ENCODE measurements around the gene LY6G6F. TPM values are rescaled to one million over a fixed set of nuclear protein-coding genes. Genes with fewer than 3 reads are reported as not detected.

LY6G6F gene, protein sequence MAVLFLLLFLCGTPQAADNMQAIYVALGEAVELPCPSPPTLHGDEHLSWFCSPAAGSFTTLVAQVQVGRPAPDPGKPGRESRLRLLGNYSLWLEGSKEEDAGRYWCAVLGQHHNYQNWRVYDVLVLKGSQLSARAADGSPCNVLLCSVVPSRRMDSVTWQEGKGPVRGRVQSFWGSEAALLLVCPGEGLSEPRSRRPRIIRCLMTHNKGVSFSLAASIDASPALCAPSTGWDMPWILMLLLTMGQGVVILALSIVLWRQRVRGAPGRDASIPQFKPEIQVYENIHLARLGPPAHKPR
- total RNA-seq (2021; fragmentation: NEBNext Ultra II Directional; extraction: Animal tissue kit (Norgen Biotek cat#: 25700)): not detected
- long read RNA-seq: 0 reads

DNA sequence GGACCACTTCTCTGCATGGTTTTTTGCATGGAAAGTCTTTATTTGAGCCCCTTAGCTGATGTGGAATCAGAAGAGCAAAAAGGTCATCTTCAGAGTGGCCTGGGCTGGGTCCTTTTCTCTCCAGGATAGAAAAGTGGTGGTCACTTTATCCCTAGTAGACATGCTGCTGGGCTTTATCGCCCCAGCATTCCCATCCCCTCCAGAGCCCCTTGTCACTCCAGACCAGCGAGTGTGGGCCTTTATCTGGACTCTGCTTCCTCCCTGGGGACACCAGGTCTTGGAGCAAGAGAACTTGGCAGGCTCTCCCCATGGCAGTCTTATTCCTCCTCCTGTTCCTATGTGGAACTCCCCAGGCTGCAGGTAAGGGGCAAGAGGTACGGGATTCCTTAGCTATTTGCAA, at the start of gene LY6G6F:
Gene LY6G6F (plus strand): TSS at position 268 of the 400 bp plus-strand sequence. CDS start 41 bp downstream, at position 309.
- no peak for DNase-seq
- H3K27ac Mint-ChIP-seq: no peak within 1 kb of the TSS
- H3K4me1 Mint-ChIP-seq (ENCODE audit: low read depth): peaks cover 12% of the 10 kb centered on the region
- H3K4me3 Mint-ChIP-seq: no peak within 1 kb of the TSS
- no peaks in the 10 kb centered on the region for H3K36me3 Mint-ChIP-seq (ENCODE audit: low read depth)
- peaks cover 13% of the 10 kb centered on the region for H3K27me3 Mint-ChIP-seq (ENCODE audit: insufficient read depth)
- H3K9me3 Mint-ChIP-seq: no peaks in the 10 kb centered on the region
- TF ChIP-seq, protein P1, sequence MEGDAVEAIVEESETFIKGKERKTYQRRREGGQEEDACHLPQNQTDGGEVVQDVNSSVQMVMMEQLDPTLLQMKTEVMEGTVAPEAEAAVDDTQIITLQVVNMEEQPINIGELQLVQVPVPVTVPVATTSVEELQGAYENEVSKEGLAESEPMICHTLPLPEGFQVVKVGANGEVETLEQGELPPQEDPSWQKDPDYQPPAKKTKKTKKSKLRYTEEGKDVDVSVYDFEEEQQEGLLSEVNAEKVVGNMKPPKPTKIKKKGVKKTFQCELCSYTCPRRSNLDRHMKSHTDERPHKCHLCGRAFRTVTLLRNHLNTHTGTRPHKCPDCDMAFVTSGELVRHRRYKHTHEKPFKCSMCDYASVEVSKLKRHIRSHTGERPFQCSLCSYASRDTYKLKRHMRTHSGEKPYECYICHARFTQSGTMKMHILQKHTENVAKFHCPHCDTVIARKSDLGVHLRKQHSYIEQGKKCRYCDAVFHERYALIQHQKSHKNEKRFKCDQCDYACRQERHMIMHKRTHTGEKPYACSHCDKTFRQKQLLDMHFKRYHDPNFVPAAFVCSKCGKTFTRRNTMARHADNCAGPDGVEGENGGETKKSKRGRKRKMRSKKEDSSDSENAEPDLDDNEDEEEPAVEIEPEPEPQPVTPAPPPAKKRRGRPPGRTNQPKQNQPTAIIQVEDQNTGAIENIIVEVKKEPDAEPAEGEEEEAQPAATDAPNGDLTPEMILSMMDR (IDR thresholded peaks at IDR 0.05): no peak

DNA sequence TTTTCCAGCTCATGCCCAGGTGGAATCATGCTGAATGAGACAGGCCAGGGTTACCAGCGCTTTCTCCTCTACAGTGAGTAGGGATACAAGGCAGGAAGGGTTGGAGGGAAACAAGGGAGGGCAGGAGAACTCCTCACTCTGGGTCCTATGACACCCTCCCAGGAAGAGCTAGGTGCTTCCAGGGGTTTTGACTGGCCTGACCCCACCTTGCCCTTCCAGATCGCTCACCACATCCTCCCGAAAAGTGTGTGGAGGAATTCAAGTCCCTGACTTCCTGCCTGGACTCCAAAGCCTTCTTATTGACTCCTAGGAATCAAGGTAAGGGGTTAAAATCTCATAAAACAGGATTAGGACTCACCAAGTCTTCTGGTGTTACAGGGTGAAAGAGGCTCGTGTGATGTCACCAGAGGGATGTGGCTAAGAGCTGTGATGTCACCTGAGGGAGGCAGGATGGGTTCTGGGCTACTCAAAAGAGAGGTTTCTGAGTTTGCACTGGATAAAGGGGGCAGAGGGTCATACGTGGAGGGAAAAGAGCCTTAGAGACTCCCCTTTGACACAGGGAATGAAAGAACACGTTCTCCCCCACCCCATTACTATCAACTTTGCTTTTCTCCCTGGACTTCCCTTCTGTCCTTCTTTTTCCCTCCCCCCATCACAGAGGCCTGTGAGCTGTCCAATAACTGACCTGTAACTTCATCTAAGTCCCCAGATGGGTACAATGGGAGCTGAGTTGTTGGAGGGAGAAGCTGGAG, 49.1 kb upstream of the LY6G6F start:
- TF ChIP-seq, protein P1 (IDR thresholded peaks at IDR 0.05): no peak
- Mint-ChIP-seq H3K4me1 (ENCODE audit: low read depth) (peaks cover 52% of the 10 kb centered on the region), H3K4me3 (peak overlapping the region; percentile 96), H3K27me3 (ENCODE audit: insufficient read depth) (no peaks in the 10 kb centered on the region; the same call in none of the 2 replicates), H3K9me3 (no peaks in the 10 kb centered on the region), H3K27ac (peak overlapping the region; percentile 47), H3K36me3 (ENCODE audit: low read depth) (peaks cover 36% of the 10 kb centered on the region)
- no peak for DNase-seq

DNA sequence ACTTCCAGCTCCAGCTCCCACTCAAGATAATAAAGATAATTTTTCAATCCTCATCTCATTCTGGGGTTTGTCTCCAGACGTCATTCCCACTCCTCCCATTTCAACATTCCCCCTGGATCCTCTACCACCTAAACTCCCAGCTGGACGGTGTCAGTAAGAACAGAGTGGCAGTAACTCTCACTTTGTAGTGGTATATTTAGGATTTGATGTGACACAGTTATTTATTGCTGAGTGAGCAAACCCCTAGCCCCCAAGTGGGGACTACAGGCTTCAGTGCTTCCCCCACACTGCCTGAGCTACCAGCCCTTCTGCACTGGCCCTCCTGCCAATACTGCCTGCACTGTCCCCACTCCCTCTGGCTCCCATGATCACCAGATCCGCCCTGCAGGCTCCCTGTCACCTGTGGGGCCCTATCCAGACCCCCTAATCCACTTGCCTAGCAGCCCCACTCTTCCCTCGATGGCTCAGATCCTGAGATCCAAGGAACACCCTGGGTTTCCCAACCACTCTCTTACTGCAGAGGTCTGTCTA, 48.4 kb upstream of the LY6G6F start:
- Mint-ChIP-seq H3K9me3 (no peaks in the 10 kb centered on the region), H3K4me3 (peak overlapping the region; percentile 96), H3K27me3 (ENCODE audit: insufficient read depth) (no peaks in the 10 kb centered on the region; the same call in 1 of the 2 replicates), H3K27ac (peak overlapping the region; percentile 45), H3K4me1 (ENCODE audit: low read depth) (peaks cover 51% of the 10 kb centered on the region), H3K36me3 (ENCODE audit: low read depth) (peaks cover 38% of the 10 kb centered on the region)
- DNase-seq: no peak
- TF ChIP-seq, protein P1 (IDR thresholded peaks at IDR 0.05): no peak

DNA sequence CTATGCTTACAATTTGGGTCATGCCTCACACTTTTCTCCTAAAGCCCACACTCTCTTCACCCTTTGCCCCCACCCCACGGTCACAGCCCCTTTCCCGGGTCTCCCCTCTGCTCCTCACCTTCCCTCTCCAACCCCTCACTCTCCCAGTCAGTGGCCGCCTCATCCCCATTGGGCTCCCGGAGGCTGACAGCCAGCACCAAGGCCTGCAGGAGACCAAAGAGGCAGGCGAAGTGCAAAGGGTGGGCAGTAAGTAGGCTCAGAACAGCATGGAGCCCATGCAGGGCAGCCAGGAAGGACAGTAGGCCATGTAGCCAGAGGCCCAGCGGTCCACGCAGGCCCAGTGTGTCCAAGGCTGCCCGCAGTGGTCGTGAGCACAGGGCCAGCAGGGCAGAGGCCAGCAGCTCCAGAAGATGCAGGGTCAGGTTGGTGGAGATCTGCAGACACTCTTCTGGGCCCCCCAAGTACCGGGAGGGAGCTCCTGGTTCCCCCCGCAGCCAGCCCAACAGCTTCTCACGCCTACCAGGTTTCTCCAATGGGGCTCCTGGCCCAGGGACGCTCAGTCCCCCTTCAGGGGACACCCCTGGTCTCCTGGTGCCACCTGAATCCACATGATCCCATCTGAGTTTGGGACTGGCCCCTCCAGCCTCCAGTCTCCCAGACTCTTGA, 47.5 kb upstream of the LY6G6F start:
- no peaks in the 10 kb centered on the region for H3K9me3 Mint-ChIP-seq
- H3K4me1 Mint-ChIP-seq (ENCODE audit: low read depth): peaks cover 60% of the 10 kb centered on the region
- H3K4me3 Mint-ChIP-seq: peak overlapping the region; percentile 96
- TF ChIP-seq, protein P1 (IDR thresholded peaks at IDR 0.05): no peak
- H3K27ac Mint-ChIP-seq: peak overlapping the region; percentile 83; the same call in 1 of the 2 replicates
- H3K36me3 Mint-ChIP-seq (ENCODE audit: low read depth): peaks cover 45% of the 10 kb centered on the region
- H3K27me3 Mint-ChIP-seq (ENCODE audit: insufficient read depth): no peaks in the 10 kb centered on the region; the same call in 1 of the 2 replicates
- DNase-seq: no peak

DNA sequence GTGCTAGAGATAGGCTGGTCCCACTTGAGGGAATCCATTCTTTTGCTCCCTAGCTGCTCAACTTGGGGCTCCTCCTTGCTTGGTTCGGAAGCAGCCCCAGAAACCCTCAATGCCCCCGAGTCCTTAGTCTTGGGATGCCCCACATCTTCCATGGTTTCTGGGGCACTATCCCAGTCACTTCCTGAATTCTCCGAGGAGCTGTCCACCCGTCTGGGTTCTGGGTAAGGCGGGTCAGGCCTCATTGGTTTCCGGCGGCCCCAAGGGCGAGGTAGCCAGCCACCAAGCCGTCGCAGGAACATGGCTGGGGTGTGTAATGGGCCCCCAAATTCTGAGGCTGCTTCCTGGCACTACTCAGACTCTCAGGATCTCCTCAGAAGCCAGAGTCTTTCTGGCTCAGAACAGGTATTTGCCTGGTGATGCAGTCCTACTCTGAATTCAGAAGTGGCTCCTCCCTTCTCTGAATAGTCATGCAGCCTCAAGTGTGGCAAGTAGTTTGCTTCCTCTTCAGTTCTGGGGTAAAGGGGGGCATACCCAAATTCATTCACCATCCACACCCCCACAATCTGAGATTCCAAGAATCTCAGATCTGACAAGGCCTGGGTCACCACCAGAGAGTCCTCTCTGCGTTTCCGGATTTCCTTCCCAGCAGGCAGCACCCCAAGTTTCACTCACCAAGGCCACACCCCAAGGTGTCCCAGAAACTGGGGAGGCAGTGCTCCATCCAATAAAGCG, 46.9 kb upstream of the LY6G6F start:
- Mint-ChIP-seq H3K9me3 (no peaks in the 10 kb centered on the region), H3K27ac (peak overlapping the region; percentile 83), H3K4me1 (ENCODE audit: low read depth) (peaks cover 67% of the 10 kb centered on the region), H3K27me3 (ENCODE audit: insufficient read depth) (no peaks in the 10 kb centered on the region; the same call in 1 of the 2 replicates), H3K4me3 (peak overlapping the region; percentile 96), H3K36me3 (ENCODE audit: low read depth) (peaks cover 45% of the 10 kb centered on the region)
- TF ChIP-seq, protein P1 (IDR thresholded peaks at IDR 0.05): no peak
- no peak for DNase-seq

Measured in HFFc6 (cell line).